Measurements from ENCODE around the gene WDR75.

DNA sequence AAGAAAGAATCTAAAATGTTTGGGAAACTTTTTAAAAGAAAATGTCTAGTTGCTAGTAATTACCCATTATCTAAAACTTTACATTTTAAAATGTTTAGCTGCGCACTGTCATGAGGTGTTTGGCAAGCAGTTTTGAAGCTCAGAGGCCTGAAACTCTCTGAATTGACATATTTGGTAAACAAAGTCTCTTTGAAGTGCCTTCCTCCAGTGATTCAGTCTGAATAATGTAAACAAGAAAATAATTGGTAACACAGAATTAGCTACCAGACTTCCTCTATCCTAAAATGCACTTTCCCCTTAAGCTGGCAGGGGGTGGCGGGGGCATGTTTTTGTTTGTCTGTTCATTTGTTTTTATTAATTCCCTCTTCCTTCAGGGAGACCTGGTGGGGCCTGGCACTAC, 61.4 kb downstream of the WDR75 start:
- TF ChIP-seq POLR2A (IDR thresholded peaks at IDR 0.05) = no peak
- TF ChIP-seq, protein P1, sequence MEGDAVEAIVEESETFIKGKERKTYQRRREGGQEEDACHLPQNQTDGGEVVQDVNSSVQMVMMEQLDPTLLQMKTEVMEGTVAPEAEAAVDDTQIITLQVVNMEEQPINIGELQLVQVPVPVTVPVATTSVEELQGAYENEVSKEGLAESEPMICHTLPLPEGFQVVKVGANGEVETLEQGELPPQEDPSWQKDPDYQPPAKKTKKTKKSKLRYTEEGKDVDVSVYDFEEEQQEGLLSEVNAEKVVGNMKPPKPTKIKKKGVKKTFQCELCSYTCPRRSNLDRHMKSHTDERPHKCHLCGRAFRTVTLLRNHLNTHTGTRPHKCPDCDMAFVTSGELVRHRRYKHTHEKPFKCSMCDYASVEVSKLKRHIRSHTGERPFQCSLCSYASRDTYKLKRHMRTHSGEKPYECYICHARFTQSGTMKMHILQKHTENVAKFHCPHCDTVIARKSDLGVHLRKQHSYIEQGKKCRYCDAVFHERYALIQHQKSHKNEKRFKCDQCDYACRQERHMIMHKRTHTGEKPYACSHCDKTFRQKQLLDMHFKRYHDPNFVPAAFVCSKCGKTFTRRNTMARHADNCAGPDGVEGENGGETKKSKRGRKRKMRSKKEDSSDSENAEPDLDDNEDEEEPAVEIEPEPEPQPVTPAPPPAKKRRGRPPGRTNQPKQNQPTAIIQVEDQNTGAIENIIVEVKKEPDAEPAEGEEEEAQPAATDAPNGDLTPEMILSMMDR (IDR thresholded peaks at IDR 0.05) = no peak
